GM23338 (cell line): ENCODE data around the gene PLP2. TPM values are rescaled to one million over a fixed set of nuclear protein-coding genes. Genes with fewer than 3 reads are reported as not detected.

ENCODE experiments used
- ATAC-seq: fragments of 200-7000 bp; cut with Tn5 transposase; 3 replicates; pipeline ENCODE4 v1.9.1; 2020
- DNase-seq: peaks from one replicate; pipeline ENCODE4 v3.0.0-alpha.2; 2015; ENCODE audit warnings: low spot score
- H2AFZ ChIP-seq: fragments of 200-600 bp; sonication (generic); 2 replicates; pipeline ENCODE4 v1.8.0; 2016; ENCODE audit warnings: antibody characterized with exemption, mild to moderate bottlenecking, moderate library complexity
- H3F3A ChIP-seq: fragments of 200-600 bp; sonication (generic); replicated peaks from 2 replicates; pipeline ENCODE4 v1.8.0; 2017; ENCODE audit warnings: antibody characterized with exemption, mixed run types, low read depth
- H3K27ac ChIP-seq: fragments of 200-600 bp; sonication (generic); 2 replicates; pipeline ENCODE4 v1.6.1; 2016; ENCODE audit warnings: low read depth
- H3K27me3 ChIP-seq: fragments of 200-600 bp; sonication (generic); 2 replicates; pipeline ENCODE4 v1.8.0; 2016; ENCODE audit warnings: mild to moderate bottlenecking, mixed run types, moderate library complexity; ENCODE audit not compliant: insufficient read depth
- H3K36me3 ChIP-seq: fragments of 200-600 bp; sonication (generic); 2 replicates; pipeline ENCODE4 v1.8.0; 2016; ENCODE audit warnings: mild to moderate bottlenecking; ENCODE audit not compliant: insufficient read depth
- H3K4me1 ChIP-seq: fragments of 200-600 bp; sonication (generic); 2 replicates; pipeline ENCODE4 v1.8.0; 2016; ENCODE audit warnings: mild to moderate bottlenecking, moderate library complexity; ENCODE audit not compliant: insufficient read depth
- H3K4me2 ChIP-seq: fragments of 200-600 bp; sonication (generic); 2 replicates; pipeline ENCODE4 v1.7.1; 2017; ENCODE audit warnings: mixed run types
- H3K4me3 ChIP-seq: fragments of 200-600 bp; sonication (generic); 2 replicates; pipeline ENCODE4 v1.6.1; 2016; ENCODE audit warnings: mixed run types
- H3K79me2 ChIP-seq: fragments of 200-600 bp; sonication (generic); replicated peaks from 2 replicates; pipeline ENCODE4 v1.8.0; 2017; ENCODE audit warnings: mild to moderate bottlenecking; ENCODE audit not compliant: insufficient read depth
- H3K9me2 ChIP-seq: fragments of 200-600 bp; sonication (generic); 2 replicates; pipeline ENCODE4 v1.8.0; 2017; ENCODE audit not compliant: insufficient read depth
- H4K20me1 ChIP-seq: fragments of 200-600 bp; sonication (generic); replicated peaks from 2 replicates; pipeline ENCODE4 v1.8.0; 2017; ENCODE audit warnings: mild to moderate bottlenecking; ENCODE audit not compliant: insufficient read depth
- H3K27ac Mint-ChIP-seq: 2 replicates; pipeline ENCODE4 v1.8.0; 2020; ENCODE audit warnings: inconsistent platforms, mild to moderate bottlenecking, moderate library complexity, mixed read lengths
- H3K27me3 Mint-ChIP-seq: 3 replicates; pipeline ENCODE4 v1.8.0; 2022; ENCODE audit warnings: low read depth, mild to moderate bottlenecking, moderate library complexity, mixed read lengths, inconsistent platforms; ENCODE audit not compliant: insufficient read depth, poor library complexity
- H3K36me3 Mint-ChIP-seq: 3 replicates; pipeline ENCODE4 v1.8.0; 2021; ENCODE audit warnings: low read depth, mild to moderate bottlenecking, inconsistent platforms, moderate library complexity, mixed read lengths
- H3K4me1 Mint-ChIP-seq: 3 replicates; pipeline ENCODE4 v1.8.0; 2020; ENCODE audit warnings: mild to moderate bottlenecking, inconsistent platforms, mixed read lengths
- H3K4me3 Mint-ChIP-seq: 3 replicates; pipeline ENCODE4 v1.8.0; 2021; ENCODE audit warnings: moderate library complexity, mild to moderate bottlenecking, inconsistent platforms, mixed read lengths
- H3K9me3 Mint-ChIP-seq: 3 replicates; pipeline ENCODE4 v1.8.0; 2020; ENCODE audit warnings: moderate library complexity, mild to moderate bottlenecking, inconsistent platforms, mixed read lengths
- CREB1 ChIP-seq: fragments of 250-450 bp; sonication (Bioruptor Pico); IDR thresholded peaks from 2 replicates; pipeline ENCODE4 v1.5.0; 2020; ENCODE audit warnings: low read depth, mild to moderate bottlenecking, moderate library complexity
- CTCF ChIP-seq, 2 experiments: fragments of 200-600 bp in 1 of 2; sonication (generic) in 1 of 2; conservative IDR thresholded peaks; 2 replicates each; pipeline versions ENCODE4 v1.5.1 to v1.6.1; 2016 to 2017; ENCODE audit warnings: antibody characterized with exemption in 2 of 2, low read depth in 2 of 2, mild to moderate bottlenecking in 2 of 2, moderate library complexity in 1 of 2
- ETS1 ChIP-seq: IDR thresholded peaks from 2 replicates; pipeline ENCODE4 v1.6.1; 2016; ENCODE audit warnings: antibody characterized with exemption
- EZH2 ChIP-seq: fragments of 200-600 bp; sonication (generic); IDR thresholded peaks from one replicate; pipeline ENCODE4 v1.8.0; 2017; ENCODE audit warnings: antibody characterized with exemption, mild to moderate bottlenecking, low read depth; ENCODE audit not compliant: unreplicated experiment
- EZH2phosphoT487 ChIP-seq: fragments of 200-600 bp; sonication (generic); IDR thresholded peaks from one replicate; pipeline ENCODE4 v1.8.1; 2018; ENCODE audit warnings: antibody characterized with exemption; ENCODE audit not compliant: unreplicated experiment
- JUNB ChIP-seq: IDR thresholded peaks from one replicate; pipeline ENCODE4 v1.6.1; 2016; ENCODE audit warnings: antibody characterized with exemption; ENCODE audit not compliant: unreplicated experiment
- NANOG ChIP-seq: IDR thresholded peaks from 2 replicates; pipeline ENCODE4 v1.6.1; 2016; ENCODE audit warnings: antibody characterized with exemption, borderline replicate concordance
- POLR2AphosphoS5 ChIP-seq: IDR thresholded peaks from 2 replicates; pipeline ENCODE4 v1.6.1; 2016; ENCODE audit warnings: antibody characterized with exemption, low read depth
- REST ChIP-seq: IDR thresholded peaks from one replicate; pipeline ENCODE4 v1.6.1; 2018; ENCODE audit warnings: antibody characterized with exemption; ENCODE audit not compliant: unreplicated experiment
- STAT1 ChIP-seq: IDR thresholded peaks from one replicate; pipeline ENCODE4 v1.6.1; 2016; ENCODE audit warnings: antibody characterized with exemption; ENCODE audit not compliant: unreplicated experiment
- ZNF114 ChIP-seq: fragments of 250-450 bp; sonication (Bioruptor Pico); IDR thresholded peaks from 2 replicates; pipeline ENCODE4 v1.5.0; 2020; ENCODE audit warnings: mild to moderate bottlenecking, moderate library complexity
- ZNF331 ChIP-seq: fragments of 250-450 bp; sonication (Bioruptor Pico); IDR thresholded peaks from 2 replicates; pipeline ENCODE4 v1.5.0; 2020; ENCODE audit warnings: low read depth, mild to moderate bottlenecking, moderate library complexity
- ZNF462 ChIP-seq: fragments of 250-450 bp; sonication (Bioruptor Pico); IDR thresholded peaks from 2 replicates; pipeline ENCODE4 v1.5.0; 2020; ENCODE audit warnings: mild to moderate bottlenecking, moderate library complexity
- polyA plus RNA-seq: library from polyadenylated mRNA; unstranded; fragments of >200 nt; fragmentation: Nextera tagmentation; extraction: Ambion mirVana; gene quantifications from 2 replicates; pipeline ENCODE4 v1.2.1, GENCODE V29; 2016
- total RNA-seq: library from RNA; depleted of rRNA; stranded (reverse); fragments of >200 nt; shearing (Covaris generic); gene quantifications from 2 replicates; pipeline ENCODE4 v1.2.3, GENCODE V29; 2014

The PLP2 gene
- total and polyA plus RNA-seq, 2 experiments from 2014 or later, result 3.4 to 9.5 TPM

GRCh38 chrX:49202022-49202421 lies 30.3 kb downstream of the PLP2 start:
- no peak overlapping the region for H3K27ac Mint-ChIP-seq
- Histone ChIP-seq H3K27ac (no peak overlapping the region), H3K9me2 (no peaks in the 10 kb centered on the region), H3K36me3 (no peaks in the 10 kb centered on the region), H3K4me1 (no peaks in the 10 kb centered on the region), H4K20me1 (no peaks in the 10 kb centered on the region), H3K79me2 (no peaks in the 10 kb centered on the region), H3F3A (no peaks in the 10 kb centered on the region), H3K4me2 (no peak overlapping the region), H3K4me3 (no peak overlapping the region), H2AFZ (no peak overlapping the region), H3K27me3 (no peaks in the 10 kb centered on the region)
- H3K9me3 Mint-ChIP-seq, result no peaks in the 10 kb centered on the region
- DNase-seq (no peak), ATAC-seq (no peak)
- H3K36me3 Mint-ChIP-seq, result no peaks in the 10 kb centered on the region; the same call in 2 of the 3 replicates
- H3K4me3 Mint-ChIP-seq, result no peak overlapping the region
- TF ChIP-seq ZNF462 (CRISPR knock-in tag), result no peak
- no peak for TF ChIP-seq EZH2phosphoT487
- TF ChIP-seq JUNB, result no peak
- no peak for TF ChIP-seq STAT1
- no peak for TF ChIP-seq ETS1
- no peak for TF ChIP-seq ZNF331
- no peak for TF ChIP-seq CTCF (conservative IDR thresholded peaks at IDR 0.05; ENCODE audit: low read depth in 2 of 2)
- no peak for TF ChIP-seq CREB1 (CRISPR knock-in tag)
- no peak for TF ChIP-seq ZNF114 (CRISPR knock-in tag)
- no peak for TF ChIP-seq NANOG
- no peak for TF ChIP-seq REST
- no peak for TF ChIP-seq POLR2AphosphoS5
- TF ChIP-seq EZH2, result no peak
- peaks cover 6% of the 10 kb centered on the region for H3K27me3 Mint-ChIP-seq
- peaks cover 16% of the 10 kb centered on the region for H3K4me1 Mint-ChIP-seq
